GM12891 (cell line): ENCODE data around the gene ACTL8.

ENCODE experiments used
- POLR2AphosphoS5 ChIP-seq: IDR thresholded peaks from 2 replicates; pipeline ENCODE4 v1.6.1; 2011; ENCODE audit warnings: low read depth, low read length, control low read depth
- POU2F2 ChIP-seq: IDR thresholded peaks from 2 replicates; pipeline ENCODE4 v1.6.1; 2011; ENCODE audit warnings: low read depth, mild to moderate bottlenecking, control low read depth, low read length, moderate library complexity
- SPI1 ChIP-seq: IDR thresholded peaks from 2 replicates; pipeline ENCODE4 v1.6.1; 2011; ENCODE audit warnings: low read depth, low read length, control low read depth

GRCh38 chr1:17808816-17809215 is 53.7 kb downstream of the ACTL8 start:
- TF ChIP-seq POU2F2 (no peak), POLR2AphosphoS5 (no peak), SPI1 (no peak)
